Naive thymus-derived CD4-positive, alpha-beta T cell (primary cell): ENCODE data around the gene IAH1. TPM values are rescaled to one million over a fixed set of nuclear protein-coding genes. Genes with fewer than 3 reads are reported as not detected.
A peak's percentile ranks its signal among the peaks of the same experiment; 100 is the strongest.

ENCODE experiments used
- ATAC-seq: fragments of 150-1000 bp; cut with Tn5 transposase; 2 replicates; pipeline ENCODE4 v1.10.0; 2021; ENCODE audit warnings: mild to moderate bottlenecking, moderate library complexity
- CTCF ChIA-PET: fragments of 350-600 bp; sonication (Branson Sonifier 250); formaldehyde crosslinking; loops from one replicate; lab custom pipeline; 2021; ENCODE audit warnings: antibody characterized with exemption; lab: Charles Lee
- POLR2A ChIA-PET: fragments of 350-600 bp; sonication (Branson Sonifier 250); formaldehyde crosslinking; loops from one replicate; lab custom pipeline; 2021; ENCODE audit warnings: antibody characterized with exemption, inconsistent platforms; lab: Charles Lee
- DNase-seq, 9 donors: peaks; one replicate each; pipeline versions ENCODE4 v3.0.0 to v3.0.0-alpha.2; 2020 to 2022; ENCODE audit warnings: mixed read lengths in 1 of 9
- H3K27ac ChIP-seq: one replicate; pipeline ENCODE4 v1.7.0; 2013; ENCODE audit warnings: mild to moderate bottlenecking, low read depth, low read length, moderate library complexity
- H3K27me3 ChIP-seq, 2 donors: one replicate each; pipeline ENCODE4 v1.7.0; 2013; ENCODE audit warnings: low read length in 2 of 2, mild to moderate bottlenecking in 2 of 2, moderate library complexity in 2 of 2; ENCODE audit not compliant: control insufficient read depth in 2 of 2, insufficient read depth in 2 of 2
- H3K36me3 ChIP-seq, 3 experiments: 1 replicate in 2 of 3; 2 replicates in 1 of 3; pipeline ENCODE4 v1.7.0; 2013; ENCODE audit warnings: low read length in 3 of 3, mild to moderate bottlenecking in 3 of 3, moderate library complexity in 1 of 3; ENCODE audit not compliant: insufficient read depth in 3 of 3, control insufficient read depth in 2 of 3
- H3K4me1 ChIP-seq, 2 donors: one replicate each; pipeline ENCODE4 v1.7.0; 2013; ENCODE audit warnings: low read length in 2 of 2, mild to moderate bottlenecking in 2 of 2, moderate library complexity in 1 of 2; ENCODE audit not compliant: control insufficient read depth in 2 of 2, insufficient read depth in 2 of 2
- H3K4me3 ChIP-seq: 2 replicates; pipeline ENCODE4 v1.7.0; 2013; ENCODE audit warnings: mild to moderate bottlenecking, low read length
- H3K9me3 ChIP-seq, 3 experiments: 1 replicate in 2 of 3; 2 replicates in 1 of 3; pipeline ENCODE4 v1.7.0; 2013; ENCODE audit warnings: low read length in 3 of 3; ENCODE audit not compliant: control insufficient read depth in 2 of 3
- H3K27ac Mint-ChIP-seq, 9 donors: one replicate each; pipeline ENCODE4 v1.8.0; 2020 to 2022; ENCODE audit warnings: mixed read lengths in 9 of 9, mild to moderate bottlenecking in 8 of 9, moderate library complexity in 5 of 9, inconsistent platforms in 2 of 9
- H3K27me3 Mint-ChIP-seq, 5 donors: one replicate each; pipeline ENCODE4 v1.8.0; 2021 to 2022; ENCODE audit warnings: mixed read lengths in 5 of 5, mild to moderate bottlenecking in 1 of 5
- H3K36me3 Mint-ChIP-seq, 5 donors: one replicate each; pipeline ENCODE4 v1.8.0; 2020 to 2022; ENCODE audit warnings: mixed read lengths in 5 of 5, mild to moderate bottlenecking in 3 of 5, inconsistent platforms in 1 of 5
- H3K4me1 Mint-ChIP-seq, 7 donors: one replicate each; pipeline ENCODE4 v1.8.0; 2020 to 2022; ENCODE audit warnings: mixed read lengths in 7 of 7, mild to moderate bottlenecking in 3 of 7, inconsistent platforms in 1 of 7
- H3K4me3 Mint-ChIP-seq, 10 donors: one replicate each; pipeline ENCODE4 v1.8.0; 2020 to 2022; ENCODE audit warnings: mild to moderate bottlenecking in 10 of 10, mixed read lengths in 10 of 10, moderate library complexity in 6 of 10, inconsistent platforms in 2 of 10
- H3K9me3 Mint-ChIP-seq, 11 donors: one replicate each; pipeline ENCODE4 v1.8.0; 2020 to 2022; ENCODE audit warnings: mixed read lengths in 11 of 11, mild to moderate bottlenecking in 4 of 11, inconsistent platforms in 1 of 11, moderate library complexity in 1 of 11
- intact Hi-C, 2 donors: fragments of 100-400 bp; cut with micrococcal nuclease; formaldehyde crosslinking; loops; one replicate each; pipeline ENCODE4 v1.15.1; 2023
- polyA plus RNA-seq, 2 donors: library from polyadenylated mRNA; unstranded; fragments of 300-500 nt; fragmentation: Illumina TruSeq; gene quantifications; one replicate each; pipeline ENCODE4 v1.2.3, GENCODE V29; 2021
- total RNA-seq, 6 experiments: library from RNA in 5 of 6; stranded (reverse) in 5 of 6; gene quantifications; 1 replicate in 5 of 6; 2 replicates in 1 of 6; pipeline ENCODE4 v1.2.3 and lab custom pipeline; 2021 to 2026

The IAH1 gene, protein sequence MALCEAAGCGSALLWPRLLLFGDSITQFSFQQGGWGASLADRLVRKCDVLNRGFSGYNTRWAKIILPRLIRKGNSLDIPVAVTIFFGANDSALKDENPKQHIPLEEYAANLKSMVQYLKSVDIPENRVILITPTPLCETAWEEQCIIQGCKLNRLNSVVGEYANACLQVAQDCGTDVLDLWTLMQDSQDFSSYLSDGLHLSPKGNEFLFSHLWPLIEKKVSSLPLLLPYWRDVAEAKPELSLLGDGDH
- total RNA-seq (10 to 100 TPM; 43.9 to 62.7 (median 49.7) TPM), polyA plus RNA-seq (10 to 100 TPM; 74.4 to 77.5 TPM), total RNA-seq (lab: John Stamatoyannopoulos, UW) (28.3 reads per million, percentile 58 among the genes with 10 or more reads in this experiment)

GRCh38 chr2:9474361-9475057, at the start of gene IAH1:
Gene IAH1, plus strand, starts transcription at chr2:9474551. Its CDS starts 16 bp downstream, at chr2:9474567.
- peak; percentile 89 for ATAC-seq
- no peaks in the 10 kb centered on the region for H3K9me3 ChIP-seq
- H3K4me1 Mint-ChIP-seq, result peaks cover 20 to 53% (median 45%) of the 10 kb centered on the region in 7 donors

DNA sequence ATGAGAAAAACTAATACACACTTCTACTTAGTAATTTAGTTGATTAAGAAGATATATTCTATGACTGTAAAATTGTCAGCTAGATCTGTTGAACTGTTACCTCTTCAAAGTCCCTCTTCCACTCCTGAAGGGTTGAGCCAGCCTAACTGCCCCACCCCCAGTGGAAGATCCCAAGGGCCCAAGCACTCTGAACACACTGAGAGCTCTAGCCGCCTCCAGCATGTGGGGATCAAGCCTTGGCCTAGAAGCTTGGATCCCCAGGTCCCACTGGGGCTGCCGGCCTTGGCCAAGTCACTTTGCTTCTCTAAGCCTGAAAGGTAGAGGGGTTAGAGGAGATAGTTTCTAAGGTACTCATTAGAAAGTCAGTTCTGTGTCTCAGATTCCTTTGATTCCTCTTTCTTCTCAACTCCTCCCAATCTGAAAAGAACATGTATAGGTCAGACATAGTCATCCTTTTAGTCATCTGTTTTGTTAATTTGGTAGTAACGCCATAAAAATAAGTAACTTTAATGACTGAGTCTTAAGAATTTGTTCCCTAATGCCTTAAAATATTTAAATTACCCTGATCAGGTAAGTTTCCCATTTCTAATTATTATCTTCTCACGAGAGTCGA, 45.3 kb upstream of the IAH1 start:
- H3K36me3 ChIP-seq, result peaks cover 4 to 44% (median 13%) of the 10 kb centered on the region in 3 experiments
- no peaks in the 10 kb centered on the region for H3K9me3 ChIP-seq
- H3K27ac ChIP-seq, result no peak overlapping the region
- ATAC-seq (no peak), DNase-seq (no peak)
- peaks cover 0 to 19% (median 0%) of the 10 kb centered on the region in 7 donors for H3K4me1 Mint-ChIP-seq
- H3K36me3 Mint-ChIP-seq, result peaks cover 9 to 43% (median 23%) of the 10 kb centered on the region in 5 donors
- H3K4me1 ChIP-seq, result peaks cover 7 to 12% of the 10 kb centered on the region in 2 donors
- H3K27ac Mint-ChIP-seq, result no peak overlapping the region
- H3K27me3 ChIP-seq, result no peaks in the 10 kb centered on the region
- no peaks in the 10 kb centered on the region for H3K9me3 Mint-ChIP-seq
- H3K4me3 ChIP-seq, result no peak overlapping the region
- ChIA-PET CTCF (interaction anchor here (1.2 kb wide), 1 partner anchor 12 kb away, joined by 3 read pairs; no protein-coding TSS in a partner anchor), POLR2A (no interaction called here)
- H3K27me3 Mint-ChIP-seq, result no peaks in the 10 kb centered on the region
- H3K4me3 Mint-ChIP-seq, result no peak overlapping the region
- intact Hi-C loops, result loop anchor here (10.0 kb wide), 2 partner anchors 1016 to 1726 kb away; partner anchors contain the start of genes SLC66A3 (in 2 of the 2) and ODC1 (in 1 of the 2)

More at GRCh38 chr2:9474361-9475057, at the start of gene IAH1:
- peaks cover 0 to 2% (median 0%) of the 10 kb centered on the region in 11 donors for H3K9me3 Mint-ChIP-seq
- peaks cover 7 to 32% (median 21%) of the 10 kb centered on the region in 5 donors for H3K36me3 Mint-ChIP-seq
- H3K36me3 ChIP-seq, result peaks cover 0 to 8% (median 0%) of the 10 kb centered on the region in 3 experiments
- peaks cover 11 to 21% of the 10 kb centered on the region in 2 donors for H3K4me1 ChIP-seq
- POLR2A ChIA-PET, result interaction anchor here (0.8 to 3.8 kb wide), 10 partner anchors 11 to 369 kb away, joined by 3 to 23 read pairs (median 5); partner anchors contain the start of genes ADAM17, CPSF3, ITGB1BP1 and TAF1B
- H3K27me3 Mint-ChIP-seq, result no peaks in the 10 kb centered on the region
- H3K27ac Mint-ChIP-seq, result peak within 1 kb of the TSS; percentile 83 to 95 (median 88)
- peak within 1 kb of the TSS; percentile 95 for H3K27ac ChIP-seq
- H3K4me3 ChIP-seq, result peak within 1 kb of the TSS; percentile 82
- peak within 1 kb of the TSS; percentile 81 to 89 (median 84) for H3K4me3 Mint-ChIP-seq
- intact Hi-C loops, result loop anchor here (1.0 to 5.0 kb wide), 13 partner anchors 12 to 1683 kb away; partner anchors contain the start of genes ADAM17 (in 2 of the 2), CPSF3 (in 2 of the 2), ITGB1BP1 (in 2 of the 2) and KLF11 (in 1 of the 2)
- no peaks in the 10 kb centered on the region for H3K27me3 ChIP-seq
- peak in 8 of 9 donors; percentile 66 to 81 (median 78) for DNase-seq
- CTCF ChIA-PET, result interaction anchor here (0.6 to 0.8 kb wide), 2 partner anchors 16 to 71 kb away, joined by 3 read pairs; no protein-coding TSS in a partner anchor

DNA sequence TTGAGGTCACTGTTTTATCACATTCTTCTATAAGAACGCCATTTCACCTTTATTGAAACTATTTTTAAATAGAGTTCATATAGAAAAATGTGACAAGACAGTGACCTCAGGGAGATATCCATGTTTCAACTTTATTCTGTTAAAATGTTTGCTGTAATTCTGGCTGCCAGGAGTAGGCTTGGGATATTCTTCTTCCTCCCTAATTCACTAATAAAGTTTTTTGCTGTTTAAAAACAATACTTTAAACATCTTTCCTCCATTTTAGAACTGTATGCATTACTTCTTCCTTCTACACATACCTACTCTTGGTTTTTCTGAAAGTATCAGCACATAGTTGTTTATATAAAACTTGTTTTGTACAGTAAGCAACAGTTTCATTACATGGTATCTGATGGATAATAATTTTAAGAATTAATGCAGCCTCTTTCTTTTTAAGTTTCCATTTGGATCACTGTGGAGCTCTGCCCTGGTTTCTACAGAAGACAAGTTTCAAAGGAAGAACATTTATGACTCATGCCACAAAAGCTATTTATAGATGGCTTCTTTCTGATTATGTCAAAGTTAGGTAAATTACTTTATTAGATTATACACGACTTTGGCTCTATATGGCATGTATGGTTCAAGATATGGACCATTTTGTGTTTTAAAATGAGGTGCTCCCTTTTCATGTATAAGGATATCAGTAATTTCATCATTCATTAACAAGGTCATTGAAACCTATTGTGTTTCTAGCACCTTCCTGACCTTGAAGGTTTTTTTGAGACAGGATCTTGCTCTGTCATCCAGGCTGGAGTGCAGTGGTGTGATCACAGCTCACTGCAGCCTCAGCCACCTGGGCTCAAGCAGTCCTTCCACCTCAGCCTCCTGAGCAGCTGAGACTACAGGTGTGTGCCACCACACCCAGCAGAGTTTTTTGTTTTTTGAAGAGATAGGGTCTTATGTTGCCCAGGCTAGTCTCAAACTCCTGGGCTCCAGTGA, 43.7 kb upstream of the IAH1 start:
- no peaks in the 10 kb centered on the region for H3K9me3 ChIP-seq
- H3K4me3 ChIP-seq, result no peak overlapping the region
- intact Hi-C loops, result no loop called here
- Mint-ChIP-seq H3K9me3 (no peaks in the 10 kb centered on the region), H3K27ac (peak overlapping the region in 2 of 9 donors; percentile 6 to 27), H3K27me3 (no peaks in the 10 kb centered on the region), H3K4me3 (no peak overlapping the region), H3K36me3 (peaks cover 14 to 53% (median 32%) of the 10 kb centered on the region in 5 donors), H3K4me1 (peaks cover 0 to 17% (median 0%) of the 10 kb centered on the region in 7 donors)
- DNase-seq, result no peak
- CTCF ChIA-PET, result no interaction called here
- POLR2A ChIA-PET, result interaction anchor here (1.2 kb wide), 1 partner anchor 43 kb away, joined by 3 read pairs; no protein-coding TSS in a partner anchor
- no peak overlapping the region for H3K27ac ChIP-seq
- no peak for ATAC-seq
- peaks cover 4 to 55% (median 13%) of the 10 kb centered on the region in 3 experiments for H3K36me3 ChIP-seq
- no peaks in the 10 kb centered on the region for H3K27me3 ChIP-seq
- no peaks in the 10 kb centered on the region for H3K4me1 ChIP-seq

DNA sequence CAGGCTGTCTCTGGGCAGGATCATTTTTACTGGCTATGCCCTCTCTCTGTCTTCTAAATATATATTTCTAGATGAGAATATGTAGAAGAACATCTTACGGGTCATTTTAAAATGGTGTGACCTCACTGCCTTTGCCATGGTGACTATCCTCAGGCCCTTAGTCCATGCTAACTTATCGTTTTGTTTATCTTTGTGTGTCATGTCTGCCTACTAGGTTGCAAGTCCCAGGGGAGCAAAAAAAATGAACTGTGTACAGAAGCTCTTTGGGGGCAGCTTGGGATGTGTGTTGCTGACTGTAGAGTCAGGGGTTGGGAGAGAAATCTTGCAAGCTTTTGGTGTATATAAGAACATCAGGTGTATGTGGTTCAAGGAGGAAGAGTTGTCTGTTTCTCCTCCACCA, 39.9 kb upstream of the IAH1 start:
- Mint-ChIP-seq H3K27me3 (no peaks in the 10 kb centered on the region), H3K9me3 (no peaks in the 10 kb centered on the region), H3K4me3 (no peak overlapping the region), H3K4me1 (peaks cover 0 to 14% (median 0%) of the 10 kb centered on the region in 7 donors), H3K27ac (peak overlapping the region in 1 of 9 donors; percentile 48), H3K36me3 (peaks cover 15 to 73% (median 48%) of the 10 kb centered on the region in 5 donors)
- H3K27me3 ChIP-seq, result no peaks in the 10 kb centered on the region
- DNase-seq (no peak), ATAC-seq (no peak)
- intact Hi-C loops, result no loop called here
- H3K4me1 ChIP-seq, result no peaks in the 10 kb centered on the region
- no peak overlapping the region for H3K27ac ChIP-seq
- H3K9me3 ChIP-seq, result no peaks in the 10 kb centered on the region
- ChIA-PET POLR2A (interaction anchor here (0.7 kb wide), 2 partner anchors 16 to 57 kb away, joined by 3 to 8 read pairs; no protein-coding TSS in a partner anchor), CTCF (no interaction called here)
- H3K4me3 ChIP-seq, result no peak overlapping the region
- H3K36me3 ChIP-seq, result peaks cover 7 to 73% (median 13%) of the 10 kb centered on the region in 3 experiments

DNA sequence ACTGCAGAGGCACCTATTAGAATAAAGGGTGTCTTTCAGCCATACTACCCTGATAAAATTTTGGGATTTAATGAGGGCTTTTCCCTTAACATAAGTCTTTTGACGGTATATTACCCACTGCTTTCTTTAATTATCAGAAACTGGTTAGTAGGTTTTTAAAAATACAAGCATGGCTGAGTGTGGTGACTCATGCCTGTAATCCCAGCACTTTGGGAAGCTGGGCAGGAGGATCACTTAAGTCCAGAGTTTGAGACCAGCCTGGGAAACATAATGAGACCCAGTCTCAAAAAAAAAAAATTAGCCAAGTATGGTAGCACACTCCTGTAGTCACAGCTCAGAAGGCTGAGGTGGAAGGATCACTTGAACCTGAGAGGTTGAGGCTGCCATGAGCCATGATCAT, 34.8 kb upstream of the IAH1 start:
- H3K27me3 ChIP-seq, result no peaks in the 10 kb centered on the region
- Mint-ChIP-seq H3K4me3 (no peak overlapping the region), H3K4me1 (no peaks in the 10 kb centered on the region), H3K27me3 (no peaks in the 10 kb centered on the region), H3K27ac (no peak overlapping the region), H3K9me3 (no peaks in the 10 kb centered on the region), H3K36me3 (peaks cover 18 to 58% (median 42%) of the 10 kb centered on the region in 5 donors)
- H3K4me1 ChIP-seq, result no peaks in the 10 kb centered on the region
- no peak overlapping the region for H3K4me3 ChIP-seq
- CTCF ChIA-PET, result interaction anchor here (0.6 kb wide), 1 partner anchor 1583 kb away, joined by 3 read pairs; no protein-coding TSS in a partner anchor
- ATAC-seq (no peak), DNase-seq (no peak)
- H3K9me3 ChIP-seq, result no peaks in the 10 kb centered on the region
- POLR2A ChIA-PET, result no interaction called here
- no peak overlapping the region for H3K27ac ChIP-seq
- intact Hi-C loops, result no loop called here
- H3K36me3 ChIP-seq, result peaks cover 0 to 63% (median 12%) of the 10 kb centered on the region in 3 experiments
